Cardiac septum (tissue), 1 donor: Measurements from ENCODE around the gene RASA3. TPM values are rescaled to one million over a fixed set of nuclear protein-coding genes. Genes with fewer than 3 reads are reported as not detected.
A peak's percentile ranks its signal among the peaks of the same experiment; 100 is the strongest.
"Not testable (repeated sequence)": the region's sequence is repeated elsewhere in the genome, so short reads cannot be mapped to it uniquely, and the experiment has no call there.

Experiments used
- DNase-seq: peaks from one replicate; pipeline ENCODE4 v3.0.0-alpha.2; 2020; ENCODE audit warnings: low spot score
- intact Hi-C: fragments of 100-400 bp; cut with DNase I; formaldehyde crosslinking; loops from one replicate; pipeline ENCODE4 v1.14.0; 2022
- total RNA-seq: library from RNA; stranded (reverse); fragmentation: NEBNext Ultra II Directional; extraction: Animal tissue kit (Norgen Biotek cat#: 25700); gene quantifications from one replicate; pipeline ENCODE4 v1.2.1, GENCODE V29; 2021
- donor health status: DM: no; HTN: no; CAD: no.

The RASA3 gene
- total RNA-seq, 1 donor from 2014 or later = 9.7 TPM

- intact Hi-C loops = no loop called here
- peak; percentile 26 for DNase-seq
Observed at GRCh38 chr13:113989585-113990300, 142.7 kb downstream of the RASA3 start.

- intact Hi-C loops, DNase-seq: not testable (repeated sequence)
Observed at GRCh38 chr13:113988859-113989258, 143.6 kb downstream of the RASA3 start.

- peak; percentile 63 for DNase-seq
- intact Hi-C loops = no loop called here
Observed at GRCh38 chr13:113982296-113982661, 150.1 kb downstream of the RASA3 start.

- peak; percentile 58 for DNase-seq
- intact Hi-C loops = no loop called here
Observed at GRCh38 chr13:113981611-113982295, 150.7 kb downstream of the RASA3 start.

GRCh38 chr13:113981194-113981605 lies 151.2 kb downstream of the RASA3 start:
- DNase-seq = no peak
- intact Hi-C loops = no loop called here

GRCh38 chr13:113980489-113981064 lies 151.8 kb downstream of the RASA3 start:
- no peak for DNase-seq
- intact Hi-C loops = no loop called here

- intact Hi-C loops = no loop called here
- no peak for DNase-seq
Observed at GRCh38 chr13:113979791-113980471, 152.5 kb downstream of the RASA3 start.

GRCh38 chr13:113978741-113979481 lies 153.5 kb downstream of the RASA3 start:
- intact Hi-C loops = no loop called here
- no peak for DNase-seq

GRCh38 chr13:113977976-113978375 lies 154.4 kb downstream of the RASA3 start:
- DNase-seq = no peak
- intact Hi-C loops = no loop called here

- no peak for DNase-seq
- intact Hi-C loops = no loop called here
Observed at GRCh38 chr13:113976711-113977684, 155.4 kb downstream of the RASA3 start.

- intact Hi-C loops = no loop called here
- DNase-seq = no peak
Observed at GRCh38 chr13:113975416-113975815, 157.0 kb downstream of the RASA3 start.

- intact Hi-C loops = no loop called here
- no peak for DNase-seq
Observed at GRCh38 chr13:113974304-113975281, 157.8 kb downstream of the RASA3 start.

GRCh38 chr13:113973218-113974164 lies 158.9 kb downstream of the RASA3 start, which contains the start of gene C13orf46:
TSS of gene C13orf46 (minus strand) at chr13:113974076. CDS start at chr13:113973997, 79 bp downstream.
- intact Hi-C loops = no loop called here
- DNase-seq = no peak

- no peak for DNase-seq
- intact Hi-C loops = no loop called here
Observed at GRCh38 chr13:113972451-113973217, 159.8 kb downstream of the RASA3 start.

GRCh38 chr13:113971471-113972231 lies 160.8 kb downstream of the RASA3 start:
- intact Hi-C loops = no loop called here
- no peak for DNase-seq
